ENCODE results near the gene ST6GALNAC5.

ST6GALNAC5 gene

GRCh38 chr1:77018761-77019160 is 151.5 kb downstream of the ST6GALNAC5 start:
- no peak for DNase-seq (ENCODE audit: low read depth)
- H3K4me3 ChIP-seq (ENCODE audit: control insufficient read depth, low read depth, low read length) = no peak overlapping the region
- TF ChIP-seq, protein P1, sequence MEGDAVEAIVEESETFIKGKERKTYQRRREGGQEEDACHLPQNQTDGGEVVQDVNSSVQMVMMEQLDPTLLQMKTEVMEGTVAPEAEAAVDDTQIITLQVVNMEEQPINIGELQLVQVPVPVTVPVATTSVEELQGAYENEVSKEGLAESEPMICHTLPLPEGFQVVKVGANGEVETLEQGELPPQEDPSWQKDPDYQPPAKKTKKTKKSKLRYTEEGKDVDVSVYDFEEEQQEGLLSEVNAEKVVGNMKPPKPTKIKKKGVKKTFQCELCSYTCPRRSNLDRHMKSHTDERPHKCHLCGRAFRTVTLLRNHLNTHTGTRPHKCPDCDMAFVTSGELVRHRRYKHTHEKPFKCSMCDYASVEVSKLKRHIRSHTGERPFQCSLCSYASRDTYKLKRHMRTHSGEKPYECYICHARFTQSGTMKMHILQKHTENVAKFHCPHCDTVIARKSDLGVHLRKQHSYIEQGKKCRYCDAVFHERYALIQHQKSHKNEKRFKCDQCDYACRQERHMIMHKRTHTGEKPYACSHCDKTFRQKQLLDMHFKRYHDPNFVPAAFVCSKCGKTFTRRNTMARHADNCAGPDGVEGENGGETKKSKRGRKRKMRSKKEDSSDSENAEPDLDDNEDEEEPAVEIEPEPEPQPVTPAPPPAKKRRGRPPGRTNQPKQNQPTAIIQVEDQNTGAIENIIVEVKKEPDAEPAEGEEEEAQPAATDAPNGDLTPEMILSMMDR (IDR thresholded peaks at IDR 0.05; ENCODE audit: control insufficient read depth, insufficient read depth, low read depth, low read length, missing control alignments) = no peak

GRCh38 chr1:77021732-77022131 is 154.5 kb downstream of the ST6GALNAC5 start:
- H3K4me3 ChIP-seq (ENCODE audit: control insufficient read depth, low read depth, low read length) = no peak overlapping the region
- no peak for DNase-seq (ENCODE audit: low read depth)
- TF ChIP-seq, protein P1 (IDR thresholded peaks at IDR 0.05; ENCODE audit: control insufficient read depth, insufficient read depth, low read depth, low read length, missing control alignments) = no peak

DNA sequence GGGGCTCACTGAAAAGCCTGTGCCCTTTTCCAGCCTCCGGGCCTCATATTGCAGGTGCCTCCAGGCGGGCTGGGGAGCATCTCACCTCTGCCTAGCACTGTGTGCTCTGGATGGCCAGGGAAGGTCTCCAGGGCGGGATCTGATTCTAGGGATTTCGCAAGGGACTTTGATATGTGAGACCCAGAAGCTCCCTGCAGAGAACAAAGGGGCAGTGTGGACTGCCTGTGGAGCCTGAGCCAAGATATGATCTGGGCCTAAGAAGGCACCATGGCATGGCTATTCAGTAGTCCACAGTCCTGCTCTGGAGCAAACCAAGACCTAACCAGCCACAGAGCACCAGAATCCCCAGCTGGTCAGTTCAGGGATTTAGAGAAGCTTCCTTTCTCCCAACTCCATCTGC is 157.2 kb downstream of the ST6GALNAC5 start:
- DNase-seq (ENCODE audit: low read depth) = no peak
- H3K4me3 ChIP-seq (ENCODE audit: control insufficient read depth, low read depth, low read length) = no peak overlapping the region
- TF ChIP-seq, protein P1 (IDR thresholded peaks at IDR 0.05; ENCODE audit: control insufficient read depth, insufficient read depth, low read depth, low read length, missing control alignments) = no peak

DNA sequence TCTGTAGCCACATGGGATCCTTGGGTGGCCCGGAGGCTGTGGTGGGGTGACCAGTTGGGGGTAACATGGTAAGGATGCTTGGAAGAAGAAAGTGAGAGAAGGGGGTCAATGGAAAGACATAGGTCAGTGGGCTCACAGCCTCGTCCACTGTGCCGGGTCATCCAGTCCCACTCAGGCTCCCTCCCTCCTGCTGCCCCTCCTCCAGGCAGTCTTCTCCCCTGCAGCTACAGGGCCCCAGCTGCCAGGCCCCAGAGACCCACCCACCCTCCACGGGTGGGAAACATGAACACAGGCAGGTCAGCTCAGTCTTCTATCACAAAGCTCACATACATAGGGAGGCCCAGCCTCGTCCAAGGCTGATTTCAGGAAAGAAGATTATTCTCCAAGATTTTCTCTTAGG is 158.3 kb downstream of the ST6GALNAC5 start:
- TF ChIP-seq, protein P1 (IDR thresholded peaks at IDR 0.05; ENCODE audit: control insufficient read depth, insufficient read depth, low read depth, low read length, missing control alignments) = no peak
- no peak for DNase-seq (ENCODE audit: low read depth)
- H3K4me3 ChIP-seq (ENCODE audit: control insufficient read depth, low read depth, low read length) = no peak overlapping the region

DNA sequence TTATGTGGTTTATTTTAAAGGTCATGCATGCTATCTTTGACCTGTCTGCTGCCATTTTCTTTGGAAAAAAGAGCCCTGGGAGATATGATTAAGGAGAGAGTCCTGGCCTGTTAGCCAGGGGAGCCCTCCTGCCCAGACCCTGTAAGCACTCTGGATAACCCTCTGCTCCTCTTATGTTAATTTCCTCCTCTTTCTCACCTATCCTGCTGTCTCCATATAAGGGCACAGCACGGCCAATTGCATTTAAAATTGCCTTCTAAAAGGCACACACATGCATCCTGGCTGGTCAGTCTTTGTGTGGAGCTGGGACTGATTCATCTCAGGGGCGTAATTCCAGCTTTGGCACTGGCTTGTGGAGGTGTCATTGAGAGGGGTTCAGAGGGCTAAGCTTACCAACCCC is 158.9 kb downstream of the ST6GALNAC5 start:
- no peak overlapping the region for H3K4me3 ChIP-seq (ENCODE audit: control insufficient read depth, low read depth, low read length)
- TF ChIP-seq, protein P1 (IDR thresholded peaks at IDR 0.05; ENCODE audit: control insufficient read depth, insufficient read depth, low read depth, low read length, missing control alignments) = no peak

GRCh38 chr1:77026640-77027039 is 159.4 kb downstream of the ST6GALNAC5 start:
- TF ChIP-seq, protein P1 (IDR thresholded peaks at IDR 0.05; ENCODE audit: control insufficient read depth, insufficient read depth, low read depth, low read length, missing control alignments) = no peak
- no peak for DNase-seq (ENCODE audit: low read depth)
- no peak overlapping the region for H3K4me3 ChIP-seq (ENCODE audit: control insufficient read depth, low read depth, low read length)

More for the DNA sequence above, 158.9 kb downstream of the ST6GALNAC5 start:
- no peak for DNase-seq (ENCODE audit: low read depth)

- TF ChIP-seq, protein P1 (IDR thresholded peaks at IDR 0.05; ENCODE audit: control insufficient read depth, insufficient read depth, low read depth, low read length, missing control alignments) = no peak
- DNase-seq (ENCODE audit: low read depth) = no peak
- H3K4me3 ChIP-seq (ENCODE audit: control insufficient read depth, low read depth, low read length) = no peak overlapping the region
Measured at GRCh38 chr1:77027847-77028246, 160.6 kb downstream of the ST6GALNAC5 start.
